ENCODE results near the gene KPNA5.

The KPNA5 gene

DNA sequence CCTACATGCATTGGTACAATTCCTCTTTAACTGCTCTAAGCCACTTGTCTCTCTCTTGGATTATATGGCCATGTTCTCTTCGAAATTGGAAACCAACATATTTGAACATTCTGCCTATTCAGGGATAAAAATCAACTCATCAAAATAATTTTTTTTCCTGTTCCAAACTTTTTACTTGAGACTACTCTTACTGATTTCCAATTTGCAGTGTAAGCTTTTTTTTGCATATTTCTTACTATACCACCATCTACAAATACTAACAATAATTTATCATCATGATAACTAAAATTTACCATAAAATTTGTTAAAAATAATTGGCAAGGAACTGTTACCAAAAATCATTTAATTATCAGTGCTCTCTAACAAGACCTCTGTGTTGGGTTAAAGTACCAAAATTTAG lies 91.4 kb downstream of the KPNA5 start:
- Histone ChIP-seq H3K4me2 (ENCODE audit: low read length) (no peak overlapping the region), H4K20me1 (ENCODE audit: insufficient read depth, low read length) (no peaks in the 10 kb centered on the region), H3K9me3 (ENCODE audit: insufficient read depth, low read length) (no peaks in the 10 kb centered on the region), H3K79me2 (ENCODE audit: low read length) (no peaks in the 10 kb centered on the region), H3K4me1 (ENCODE audit: low read length) (no peaks in the 10 kb centered on the region), H3K27me3 (ENCODE audit: low read depth, low read length) (no peaks in the 10 kb centered on the region), H3K27ac (ENCODE audit: low read length) (no peak overlapping the region), H3K4me3 (ENCODE audit: low read length) (no peak overlapping the region), H3K36me3 (replicated peaks; ENCODE audit: low read depth, low read length) (no peaks in the 10 kb centered on the region), H3K9ac (ENCODE audit: low read length) (no peak overlapping the region), H2AFZ (ENCODE audit: low read depth, low read length) (no peak overlapping the region)
- no peak for TF ChIP-seq EZH2phosphoT487 (IDR thresholded peaks at IDR 0.05; ENCODE audit: low read depth)
- TF ChIP-seq, protein P1, sequence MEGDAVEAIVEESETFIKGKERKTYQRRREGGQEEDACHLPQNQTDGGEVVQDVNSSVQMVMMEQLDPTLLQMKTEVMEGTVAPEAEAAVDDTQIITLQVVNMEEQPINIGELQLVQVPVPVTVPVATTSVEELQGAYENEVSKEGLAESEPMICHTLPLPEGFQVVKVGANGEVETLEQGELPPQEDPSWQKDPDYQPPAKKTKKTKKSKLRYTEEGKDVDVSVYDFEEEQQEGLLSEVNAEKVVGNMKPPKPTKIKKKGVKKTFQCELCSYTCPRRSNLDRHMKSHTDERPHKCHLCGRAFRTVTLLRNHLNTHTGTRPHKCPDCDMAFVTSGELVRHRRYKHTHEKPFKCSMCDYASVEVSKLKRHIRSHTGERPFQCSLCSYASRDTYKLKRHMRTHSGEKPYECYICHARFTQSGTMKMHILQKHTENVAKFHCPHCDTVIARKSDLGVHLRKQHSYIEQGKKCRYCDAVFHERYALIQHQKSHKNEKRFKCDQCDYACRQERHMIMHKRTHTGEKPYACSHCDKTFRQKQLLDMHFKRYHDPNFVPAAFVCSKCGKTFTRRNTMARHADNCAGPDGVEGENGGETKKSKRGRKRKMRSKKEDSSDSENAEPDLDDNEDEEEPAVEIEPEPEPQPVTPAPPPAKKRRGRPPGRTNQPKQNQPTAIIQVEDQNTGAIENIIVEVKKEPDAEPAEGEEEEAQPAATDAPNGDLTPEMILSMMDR (IDR thresholded peaks at IDR 0.05; ENCODE audit: low read depth, low read length), result no peak

DNA sequence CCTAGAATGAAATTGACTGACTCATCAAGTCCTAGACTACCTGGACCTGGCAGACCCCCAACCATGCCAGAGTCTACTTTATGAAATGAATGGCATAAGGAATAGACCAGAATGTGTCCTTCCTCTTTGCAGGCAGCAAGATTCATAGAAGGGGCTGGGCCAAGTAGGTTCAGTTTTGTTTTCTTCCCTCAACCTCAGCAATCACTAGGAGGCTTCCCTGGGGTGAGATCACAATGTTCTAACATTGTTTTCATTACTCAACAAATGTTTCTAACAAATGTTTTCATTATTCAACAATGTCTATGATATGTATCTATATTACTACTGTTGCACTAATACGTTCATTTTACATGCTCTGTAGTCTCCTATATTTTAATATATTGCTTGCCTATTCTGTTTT lies 92.9 kb downstream of the KPNA5 start:
- Histone ChIP-seq H3K9me3 (ENCODE audit: insufficient read depth, low read length) (no peaks in the 10 kb centered on the region), H3K4me3 (ENCODE audit: low read length) (no peak overlapping the region)

DNA sequence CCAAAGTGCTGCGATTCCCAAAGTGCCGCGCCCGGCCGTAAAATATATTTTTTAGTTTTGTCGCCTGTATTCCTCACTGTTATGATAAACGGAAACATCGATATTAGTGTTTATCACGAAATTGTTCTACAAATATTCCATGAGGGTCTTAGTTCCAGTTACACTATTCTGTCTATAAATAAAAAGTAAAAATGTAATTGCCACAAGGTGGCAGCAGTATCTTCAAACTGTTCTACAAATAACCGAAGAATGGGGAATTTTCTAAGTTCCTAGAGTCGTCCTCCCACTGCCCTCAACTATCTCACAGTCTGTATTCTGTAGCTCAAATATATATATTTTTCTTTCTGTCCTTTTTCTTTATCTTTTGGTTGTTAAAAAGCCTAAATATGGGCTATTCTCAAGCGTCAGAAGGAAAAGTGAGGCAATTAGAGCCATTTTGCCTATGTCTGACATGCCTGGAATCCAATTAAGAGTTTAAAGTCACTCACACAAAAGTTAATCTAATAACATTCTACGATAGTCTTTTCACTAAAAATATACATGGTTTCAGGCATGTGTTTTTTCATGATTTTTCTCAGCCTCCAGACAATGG lies 98.7 kb downstream of the KPNA5 start:
- peak overlapping the region; percentile 76 for H2AFZ ChIP-seq (ENCODE audit: low read depth, low read length)
- no peak overlapping the region for H3K9ac ChIP-seq (ENCODE audit: low read length)
- H3K36me3 ChIP-seq (replicated peaks; ENCODE audit: low read depth, low read length), result no peaks in the 10 kb centered on the region
- TF ChIP-seq EZH2phosphoT487 (IDR thresholded peaks at IDR 0.05; ENCODE audit: low read depth), result no peak
- TF ChIP-seq, protein P1 (IDR thresholded peaks at IDR 0.05; ENCODE audit: low read depth, low read length), result peak; percentile 62
- H4K20me1 ChIP-seq (ENCODE audit: insufficient read depth, low read length), result no peaks in the 10 kb centered on the region
- peaks cover 7% of the 10 kb centered on the region for H3K4me1 ChIP-seq (ENCODE audit: low read length)
- no peaks in the 10 kb centered on the region for H3K9me3 ChIP-seq (ENCODE audit: insufficient read depth, low read length)
- no peak overlapping the region for H3K27ac ChIP-seq (ENCODE audit: low read length)
- H3K79me2 ChIP-seq (ENCODE audit: low read length), result no peaks in the 10 kb centered on the region
- H3K4me2 ChIP-seq (ENCODE audit: low read length), result peak overlapping the region; percentile 59
- no peaks in the 10 kb centered on the region for H3K27me3 ChIP-seq (ENCODE audit: low read depth, low read length)
- H3K4me3 ChIP-seq (ENCODE audit: low read length), result peak overlapping the region; percentile 47

More for the DNA sequence above, 92.9 kb downstream of the KPNA5 start:
- Histone ChIP-seq H3K4me2 (ENCODE audit: low read length) (no peak overlapping the region), H3K36me3 (replicated peaks; ENCODE audit: low read depth, low read length) (no peaks in the 10 kb centered on the region), H3K9ac (ENCODE audit: low read length) (no peak overlapping the region), H3K27me3 (ENCODE audit: low read depth, low read length) (no peaks in the 10 kb centered on the region), H3K27ac (ENCODE audit: low read length) (no peak overlapping the region), H2AFZ (ENCODE audit: low read depth, low read length) (no peak overlapping the region), H4K20me1 (ENCODE audit: insufficient read depth, low read length) (no peaks in the 10 kb centered on the region), H3K4me1 (ENCODE audit: low read length) (no peaks in the 10 kb centered on the region), H3K79me2 (ENCODE audit: low read length) (no peaks in the 10 kb centered on the region)
- TF ChIP-seq EZH2phosphoT487 (IDR thresholded peaks at IDR 0.05; ENCODE audit: low read depth), result no peak
- TF ChIP-seq, protein P1 (IDR thresholded peaks at IDR 0.05; ENCODE audit: low read depth, low read length), result no peak

DNA sequence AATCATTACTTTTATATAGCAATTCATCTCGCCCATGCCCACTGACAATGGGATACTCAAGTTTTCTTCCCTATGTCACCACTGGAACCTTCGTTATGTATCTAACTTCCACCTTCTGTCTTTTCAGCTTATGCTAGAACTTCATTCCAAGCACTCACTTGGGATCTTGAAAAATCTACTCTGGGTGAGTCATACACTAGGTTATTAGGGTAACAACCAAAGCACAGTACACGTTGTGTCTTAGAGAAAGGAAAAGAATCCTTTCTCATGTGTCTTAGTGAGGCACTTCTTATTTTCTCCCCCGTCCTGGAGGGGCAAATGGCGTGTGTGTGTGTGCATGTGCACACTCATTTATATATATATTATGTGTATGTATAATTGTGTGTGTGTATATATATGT lies 102.8 kb downstream of the KPNA5 start:
- H3K27ac ChIP-seq (ENCODE audit: low read length), result no peak overlapping the region

More for the DNA sequence above, 102.8 kb downstream of the KPNA5 start:
- no peak overlapping the region for H3K4me2 ChIP-seq (ENCODE audit: low read length)
- no peaks in the 10 kb centered on the region for H3K79me2 ChIP-seq (ENCODE audit: low read length)
- TF ChIP-seq, protein P1 (IDR thresholded peaks at IDR 0.05; ENCODE audit: low read depth, low read length), result no peak
- no peak for TF ChIP-seq EZH2phosphoT487 (IDR thresholded peaks at IDR 0.05; ENCODE audit: low read depth)
- H3K27me3 ChIP-seq (ENCODE audit: low read depth, low read length), result no peaks in the 10 kb centered on the region
- H3K9me3 ChIP-seq (ENCODE audit: insufficient read depth, low read length), result no peaks in the 10 kb centered on the region
- H2AFZ ChIP-seq (ENCODE audit: low read depth, low read length), result no peak overlapping the region
- H3K4me3 ChIP-seq (ENCODE audit: low read length), result no peak overlapping the region
- H3K36me3 ChIP-seq (replicated peaks; ENCODE audit: low read depth, low read length), result no peaks in the 10 kb centered on the region
- peaks cover 7% of the 10 kb centered on the region for H3K4me1 ChIP-seq (ENCODE audit: low read length)
- H3K9ac ChIP-seq (ENCODE audit: low read length), result no peak overlapping the region
- H4K20me1 ChIP-seq (ENCODE audit: insufficient read depth, low read length), result no peaks in the 10 kb centered on the region

Data from OCI-LY3 (cell line).